Breast epithelium (tissue), 3 donors: ENCODE data around the gene DPEP3.

Source experiments
- POLR2A ChIP-seq: fragments of 450-650 bp; IDR thresholded peaks from one replicate; pipeline ENCODE4 v1.6.1; 2016; ENCODE audit warnings: antibody characterized with exemption, mild to moderate bottlenecking, moderate library complexity
- TF ChIP-seq, protein P1 (sequence below), 3 donors: fragments of 450-650 bp; IDR thresholded peaks; one replicate each; pipeline ENCODE4 v1.5.1; 2016 to 2017; ENCODE audit warnings: antibody characterized with exemption in 3 of 3, mild to moderate bottlenecking in 3 of 3, moderate library complexity in 3 of 3

DNA sequence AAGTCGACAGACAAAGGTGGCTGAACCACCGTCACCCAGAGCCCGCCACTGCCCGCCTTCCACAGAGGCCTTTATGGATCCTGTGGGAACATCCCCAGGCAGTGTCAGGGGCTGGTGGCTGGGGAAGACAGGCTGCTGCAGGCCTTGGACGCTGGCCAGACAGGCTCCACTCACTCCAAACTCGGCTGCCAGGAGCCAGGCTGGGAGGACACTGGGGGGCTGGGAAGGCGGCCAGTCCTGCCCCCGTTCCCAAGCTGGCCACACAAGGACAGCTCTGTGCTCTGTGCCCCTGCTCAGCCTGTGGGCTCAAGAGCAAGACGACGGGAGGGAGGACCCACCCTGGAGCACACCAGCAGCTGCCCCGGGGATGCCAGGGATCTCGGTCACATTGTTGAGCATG lies 28.8 kb downstream of the DPEP3 start:
- TF ChIP-seq, protein P1, sequence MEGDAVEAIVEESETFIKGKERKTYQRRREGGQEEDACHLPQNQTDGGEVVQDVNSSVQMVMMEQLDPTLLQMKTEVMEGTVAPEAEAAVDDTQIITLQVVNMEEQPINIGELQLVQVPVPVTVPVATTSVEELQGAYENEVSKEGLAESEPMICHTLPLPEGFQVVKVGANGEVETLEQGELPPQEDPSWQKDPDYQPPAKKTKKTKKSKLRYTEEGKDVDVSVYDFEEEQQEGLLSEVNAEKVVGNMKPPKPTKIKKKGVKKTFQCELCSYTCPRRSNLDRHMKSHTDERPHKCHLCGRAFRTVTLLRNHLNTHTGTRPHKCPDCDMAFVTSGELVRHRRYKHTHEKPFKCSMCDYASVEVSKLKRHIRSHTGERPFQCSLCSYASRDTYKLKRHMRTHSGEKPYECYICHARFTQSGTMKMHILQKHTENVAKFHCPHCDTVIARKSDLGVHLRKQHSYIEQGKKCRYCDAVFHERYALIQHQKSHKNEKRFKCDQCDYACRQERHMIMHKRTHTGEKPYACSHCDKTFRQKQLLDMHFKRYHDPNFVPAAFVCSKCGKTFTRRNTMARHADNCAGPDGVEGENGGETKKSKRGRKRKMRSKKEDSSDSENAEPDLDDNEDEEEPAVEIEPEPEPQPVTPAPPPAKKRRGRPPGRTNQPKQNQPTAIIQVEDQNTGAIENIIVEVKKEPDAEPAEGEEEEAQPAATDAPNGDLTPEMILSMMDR (IDR thresholded peaks at IDR 0.05) = no peak
- TF ChIP-seq POLR2A = no peak
